HG02610 (cell line): Measurements from ENCODE around the gene MANBA.

Source experiments
- ATAC-seq: cut with Tn5 transposase; IDR thresholded peaks from one replicate; pipeline ENCODE4 v1.9.1; 2021; ENCODE audit warnings: mild to moderate bottlenecking, moderate library complexity; ENCODE audit not compliant: unreplicated experiment

MANBA gene

GRCh38 chr4:102683881-102684609, 76.7 kb downstream of the MANBA start:
- no peak for ATAC-seq

- ATAC-seq, result no peak
Observed at GRCh38 chr4:102678695-102679335, 82.0 kb downstream of the MANBA start.

GRCh38 chr4:102678107-102678506, 82.7 kb downstream of the MANBA start:
- no peak for ATAC-seq

- no peak for ATAC-seq
Observed at GRCh38 chr4:102675141-102675540, 85.6 kb downstream of the MANBA start.

- no peak for ATAC-seq
Observed at GRCh38 chr4:102667001-102667400, 93.8 kb downstream of the MANBA start.

- no peak for ATAC-seq
Observed at GRCh38 chr4:102665527-102665926, 95.2 kb downstream of the MANBA start.

- ATAC-seq, result no peak
Observed at GRCh38 chr4:102663073-102663472, 97.7 kb downstream of the MANBA start.

- ATAC-seq, result no peak
Observed at GRCh38 chr4:102657206-102657605, 103.6 kb downstream of the MANBA start.

- ATAC-seq, result no peak
Observed at GRCh38 chr4:102647117-102647516, 113.7 kb downstream of the MANBA start.

- no peak for ATAC-seq
Observed at GRCh38 chr4:102642631-102643298, 118.0 kb downstream of the MANBA start.

- no peak for ATAC-seq
Observed at GRCh38 chr4:102641793-102642192, 119.0 kb downstream of the MANBA start.

GRCh38 chr4:102640669-102641068, 120.1 kb downstream of the MANBA start:
- no peak for ATAC-seq

GRCh38 chr4:102639598-102639997, 121.2 kb downstream of the MANBA start:
- ATAC-seq, result no peak

GRCh38 chr4:102638621-102639020, 122.1 kb downstream of the MANBA start:
- no peak for ATAC-seq

GRCh38 chr4:102637391-102637790, 123.4 kb downstream of the MANBA start:
- ATAC-seq, result no peak

GRCh38 chr4:102633100-102633499, 127.7 kb downstream of the MANBA start:
- no peak for ATAC-seq

- ATAC-seq, result no peak
Observed at GRCh38 chr4:102632241-102633065, 128.3 kb downstream of the MANBA start.

- ATAC-seq, result no peak
Observed at GRCh38 chr4:102631616-102632015, 129.2 kb downstream of the MANBA start.

- ATAC-seq, result no peak
Observed at GRCh38 chr4:102629673-102630072, 131.1 kb downstream of the MANBA start.

- ATAC-seq, result peak; percentile 68
Observed at GRCh38 chr4:102627831-102628523, 132.8 kb downstream of the MANBA start.
